DND-41 (cell line): Measurements from ENCODE around the gene APH1B.

Experiments used
- EZH2 ChIP-seq: IDR thresholded peaks from 3 replicates; pipeline ENCODE4 v1.6.1; 2012; ENCODE audit warnings: borderline replicate concordance, low read depth, mild to moderate bottlenecking, moderate library complexity, low read length, inconsistent platforms; ENCODE audit not compliant: severe bottlenecking
- TF ChIP-seq, protein P1 (sequence below): IDR thresholded peaks from 2 replicates; pipeline ENCODE4 v1.5.1; 2012; ENCODE audit warnings: borderline replicate concordance, low read length, moderate library complexity, mild to moderate bottlenecking; ENCODE audit not compliant: poor library complexity, severe bottlenecking; ENCODE audit errors: extremely low read depth

DNA sequence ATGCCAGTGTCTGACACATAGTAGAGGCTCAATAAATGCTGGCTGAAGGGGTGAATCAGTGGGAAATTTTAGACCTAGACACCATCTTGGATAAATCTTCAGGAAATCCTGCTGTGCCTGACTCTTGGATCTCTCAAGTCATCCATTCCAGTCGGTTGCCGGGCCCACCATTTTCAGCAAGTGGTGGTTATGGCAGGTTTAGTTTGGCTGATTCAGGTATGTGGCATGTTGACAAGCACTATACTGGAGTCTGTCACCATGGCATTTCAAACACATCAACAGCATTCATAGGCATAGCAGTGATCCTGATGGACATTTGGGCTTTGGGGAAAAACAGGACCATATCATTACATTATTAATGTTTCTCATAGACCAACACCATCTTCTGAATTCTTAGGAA lies 25.7 kb upstream of the APH1B start:
- no peak for TF ChIP-seq EZH2
- TF ChIP-seq, protein P1, sequence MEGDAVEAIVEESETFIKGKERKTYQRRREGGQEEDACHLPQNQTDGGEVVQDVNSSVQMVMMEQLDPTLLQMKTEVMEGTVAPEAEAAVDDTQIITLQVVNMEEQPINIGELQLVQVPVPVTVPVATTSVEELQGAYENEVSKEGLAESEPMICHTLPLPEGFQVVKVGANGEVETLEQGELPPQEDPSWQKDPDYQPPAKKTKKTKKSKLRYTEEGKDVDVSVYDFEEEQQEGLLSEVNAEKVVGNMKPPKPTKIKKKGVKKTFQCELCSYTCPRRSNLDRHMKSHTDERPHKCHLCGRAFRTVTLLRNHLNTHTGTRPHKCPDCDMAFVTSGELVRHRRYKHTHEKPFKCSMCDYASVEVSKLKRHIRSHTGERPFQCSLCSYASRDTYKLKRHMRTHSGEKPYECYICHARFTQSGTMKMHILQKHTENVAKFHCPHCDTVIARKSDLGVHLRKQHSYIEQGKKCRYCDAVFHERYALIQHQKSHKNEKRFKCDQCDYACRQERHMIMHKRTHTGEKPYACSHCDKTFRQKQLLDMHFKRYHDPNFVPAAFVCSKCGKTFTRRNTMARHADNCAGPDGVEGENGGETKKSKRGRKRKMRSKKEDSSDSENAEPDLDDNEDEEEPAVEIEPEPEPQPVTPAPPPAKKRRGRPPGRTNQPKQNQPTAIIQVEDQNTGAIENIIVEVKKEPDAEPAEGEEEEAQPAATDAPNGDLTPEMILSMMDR: no peak
